NCI-H1105 treated with DMSO at 0.1 percent for 48 hours (cell line): ENCODE data around the gene NAXD.
"Not testable (repeated sequence)": the region's sequence is repeated elsewhere in the genome, so short reads cannot be mapped to it uniquely, and the experiment has no call there.

Experiments used
- DNase-seq: peaks from one replicate; lab custom pipeline; 2025; lab: John Stamatoyannopoulos, UW

NAXD gene

GRCh38 chr13:110644892-110645521, 29.7 kb downstream of the NAXD start:
- DNase-seq, result no peak

GRCh38 chr13:110645750-110646149, 30.4 kb downstream of the NAXD start:
- no peak for DNase-seq

- no peak for DNase-seq
Observed at GRCh38 chr13:110646442-110647364, 31.4 kb downstream of the NAXD start.

- DNase-seq, result no peak
Observed at GRCh38 chr13:110647365-110647737, 32.0 kb downstream of the NAXD start.

GRCh38 chr13:110648146-110648819, 32.9 kb downstream of the NAXD start:
- no peak for DNase-seq

- DNase-seq, result no peak
Observed at GRCh38 chr13:110648848-110649421, 33.6 kb downstream of the NAXD start.

- no peak for DNase-seq
Observed at GRCh38 chr13:110649551-110649950, 34.2 kb downstream of the NAXD start.

- DNase-seq, result no peak
Observed at GRCh38 chr13:110650436-110650835, 35.1 kb downstream of the NAXD start.

- DNase-seq, result no peak
Observed at GRCh38 chr13:110651271-110651670, 35.9 kb downstream of the NAXD start.

- no peak for DNase-seq
Observed at GRCh38 chr13:110651726-110652230, 36.4 kb downstream of the NAXD start.

GRCh38 chr13:110652231-110652730, 36.9 kb downstream of the NAXD start:
- no peak for DNase-seq

GRCh38 chr13:110652764-110653163, 37.4 kb downstream of the NAXD start:
- DNase-seq, result no peak

GRCh38 chr13:110653271-110653670, 37.9 kb downstream of the NAXD start:
- no peak for DNase-seq

- no peak for DNase-seq
Observed at GRCh38 chr13:110653851-110654250, 38.5 kb downstream of the NAXD start.

GRCh38 chr13:110657196-110657595, 41.9 kb downstream of the NAXD start:
- DNase-seq, result no peak

GRCh38 chr13:110658218-110658911, 43.0 kb downstream of the NAXD start:
- not testable (repeated sequence) for DNase-seq

- no peak for DNase-seq
Observed at GRCh38 chr13:110661256-110661655, 45.9 kb downstream of the NAXD start.

- no peak for DNase-seq
Observed at GRCh38 chr13:110662091-110662490, 46.7 kb downstream of the NAXD start.

GRCh38 chr13:110662777-110663443, 47.6 kb downstream of the NAXD start:
- DNase-seq, result no peak

- DNase-seq, result no peak
Observed at GRCh38 chr13:110663491-110663890, 48.1 kb downstream of the NAXD start.

GRCh38 chr13:110664041-110664440, 48.7 kb downstream of the NAXD start:
- DNase-seq, result no peak
